ENCODE results near the gene WSCD2. TPM values are rescaled to one million over a fixed set of nuclear protein-coding genes. Genes with fewer than 3 reads are reported as not detected.

The WSCD2 gene
- total RNA-seq, 2 donors from 2014 or later = 0.26 to 1.3 TPM

DNA sequence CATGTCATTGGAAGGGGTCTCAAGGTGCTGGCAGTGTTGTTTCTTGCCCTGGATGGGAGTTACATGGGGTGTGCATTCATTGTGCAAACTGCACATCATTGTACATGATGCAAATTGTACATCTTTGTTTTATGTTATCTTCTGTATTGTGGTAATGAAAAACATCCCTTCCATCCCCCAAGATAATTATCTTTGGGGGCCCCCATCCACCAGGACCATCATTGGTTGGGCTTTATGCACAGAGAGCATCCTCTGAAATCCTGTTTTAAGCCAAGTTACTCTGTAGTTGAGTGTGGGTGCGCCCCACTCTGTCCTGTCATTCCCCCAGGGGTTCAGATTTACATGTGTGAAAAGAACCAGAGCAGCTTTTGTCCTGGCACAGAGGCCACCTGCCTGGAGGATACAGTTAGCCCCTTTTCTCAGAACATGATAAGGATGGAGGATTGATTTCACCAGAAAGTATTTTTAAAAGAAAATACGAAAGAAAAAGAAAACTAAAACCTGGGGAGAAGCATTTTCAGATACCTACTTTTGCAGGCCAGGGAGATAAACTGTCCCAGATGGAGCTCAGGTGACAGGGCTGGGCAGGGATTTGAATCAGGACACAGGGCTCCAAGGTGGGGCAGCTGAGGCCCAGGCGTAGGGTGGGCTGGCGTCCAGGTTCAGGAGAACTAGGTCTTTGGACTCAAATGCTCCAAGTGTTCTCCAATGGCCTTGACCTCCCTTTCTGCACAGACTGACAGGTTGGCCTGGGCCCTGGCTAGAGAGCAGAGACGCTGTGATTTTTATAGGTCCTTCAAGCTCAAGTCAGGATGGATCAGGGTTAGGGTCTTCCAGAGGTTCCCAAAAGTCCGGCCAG, 17.2 kb downstream of the WSCD2 start:
- H3K4me1 ChIP-seq = no peaks in the 10 kb centered on the region
- intact Hi-C loops (cut with DNase I) = no loop called here
- no peaks in the 10 kb centered on the region for H3K27me3 ChIP-seq
- H3K9me3 ChIP-seq = no peaks in the 10 kb centered on the region
- H3K4me3 ChIP-seq = no peak overlapping the region
- TF ChIP-seq POLR2A (IDR thresholded peaks at IDR 0.05) = no peak
- TF ChIP-seq CTCF (IDR thresholded peaks at IDR 0.05) = no peak
- H3K36me3 ChIP-seq (replicated peaks in 1 of 2; ENCODE audit: insufficient read depth in 1 of 2, low read depth in 2 of 2) = no peaks in the 10 kb centered on the region
- 42 to 59% methylated on average over 6 of the region's 6 CpGs for WGBS, 2 donors
- no peak for ATAC-seq
- DNase-seq = no peak
- H3K27ac ChIP-seq = no peak overlapping the region

- ATAC-seq = no peak
- Histone ChIP-seq H3K27ac (no peak overlapping the region), H3K4me3 (no peak overlapping the region), H3K4me1 (no peaks in the 10 kb centered on the region), H3K27me3 (no peaks in the 10 kb centered on the region), H3K9me3 (no peaks in the 10 kb centered on the region), H3K36me3 (replicated peaks in 1 of 2; ENCODE audit: insufficient read depth in 1 of 2, low read depth in 2 of 2) (no peaks in the 10 kb centered on the region)
- no peak for DNase-seq
- WGBS, 2 donors = 68 to 74% methylated on average over 5 of the region's 5 CpGs
- TF ChIP-seq POLR2A (IDR thresholded peaks at IDR 0.05) = no peak
- no peak for TF ChIP-seq CTCF (IDR thresholded peaks at IDR 0.05)
- intact Hi-C loops (cut with DNase I) = no loop called here
These were observed 18.2 kb downstream of the WSCD2 start for GRCh38 chr12:108147279-108147678.

- H3K9me3 ChIP-seq = no peaks in the 10 kb centered on the region
- no peak for TF ChIP-seq CTCF (IDR thresholded peaks at IDR 0.05)
- TF ChIP-seq POLR2A (IDR thresholded peaks at IDR 0.05) = no peak
- DNase-seq (no peak), ATAC-seq (no peak)
- 47 to 74% methylated on average over 3 of the region's 3 CpGs for WGBS, 2 donors
- H3K4me1 ChIP-seq = no peaks in the 10 kb centered on the region
- no peak overlapping the region for H3K4me3 ChIP-seq
- no peak overlapping the region for H3K27ac ChIP-seq
- no peaks in the 10 kb centered on the region for H3K27me3 ChIP-seq
- H3K36me3 ChIP-seq (replicated peaks in 1 of 2; ENCODE audit: insufficient read depth in 1 of 2, low read depth in 2 of 2) = no peaks in the 10 kb centered on the region
- intact Hi-C loops (cut with DNase I) = no loop called here
These were observed 19.5 kb downstream of the WSCD2 start for GRCh38 chr12:108148521-108149074.

GRCh38 chr12:108150436-108150835, 21.3 kb downstream of the WSCD2 start:
- intact Hi-C loops (cut with DNase I) = no loop called here
- no peak overlapping the region for H3K27ac ChIP-seq
- no peaks in the 10 kb centered on the region for H3K9me3 ChIP-seq
- WGBS, 2 donors = 76 to 85% methylated on average over 7 of the region's 7 CpGs
- no peak overlapping the region for H3K4me3 ChIP-seq
- H3K27me3 ChIP-seq = no peaks in the 10 kb centered on the region
- TF ChIP-seq CTCF (IDR thresholded peaks at IDR 0.05) = no peak
- no peak for TF ChIP-seq POLR2A (IDR thresholded peaks at IDR 0.05)
- H3K36me3 ChIP-seq (replicated peaks in 1 of 2; ENCODE audit: insufficient read depth in 1 of 2, low read depth in 2 of 2) = no peaks in the 10 kb centered on the region
- ATAC-seq = no peak
- no peaks in the 10 kb centered on the region for H3K4me1 ChIP-seq
- no peak for DNase-seq

Measured in body of pancreas (tissue), 4 donors.